HG03565 (cell line): ENCODE measurements around the gene CACNG5.

Experiments
- ATAC-seq: cut with Tn5 transposase; IDR thresholded peaks from one replicate; pipeline ENCODE4 v1.9.1; 2021; ENCODE audit warnings: mild to moderate bottlenecking, moderate library complexity; ENCODE audit not compliant: unreplicated experiment

Gene CACNG5

GRCh38 chr17:66848496-66848895 lies 13.6 kb downstream of the CACNG5 start:
- ATAC-seq: no peak

GRCh38 chr17:66849032-66849655 lies 14.2 kb downstream of the CACNG5 start:
- ATAC-seq: no peak

GRCh38 chr17:66849851-66850580 lies 15.1 kb downstream of the CACNG5 start:
- no peak for ATAC-seq

GRCh38 chr17:66850692-66851091 lies 15.8 kb downstream of the CACNG5 start:
- no peak for ATAC-seq

GRCh38 chr17:66855204-66855603 lies 20.3 kb downstream of the CACNG5 start:
- ATAC-seq: no peak

- no peak for ATAC-seq
Measured at GRCh38 chr17:66858226-66859083, 23.5 kb downstream of the CACNG5 start.

- ATAC-seq: no peak
Measured at GRCh38 chr17:66859353-66859752, 24.4 kb downstream of the CACNG5 start.

- ATAC-seq: no peak
Measured at GRCh38 chr17:66860204-66860603, 25.3 kb downstream of the CACNG5 start.

GRCh38 chr17:66863820-66864219 lies 28.9 kb downstream of the CACNG5 start:
- no peak for ATAC-seq

- ATAC-seq: no peak
Measured at GRCh38 chr17:66865151-66865550, 30.2 kb downstream of the CACNG5 start.

GRCh38 chr17:66873962-66874361 lies 39.0 kb downstream of the CACNG5 start:
- ATAC-seq: no peak

GRCh38 chr17:66884931-66885330 lies 50.0 kb downstream of the CACNG5 start:
- ATAC-seq: no peak

- no peak for ATAC-seq
Measured at GRCh38 chr17:66885417-66885816, 50.5 kb downstream of the CACNG5 start.

- ATAC-seq: no peak
Measured at GRCh38 chr17:66889480-66890230, 54.7 kb downstream of the CACNG5 start.

- no peak for ATAC-seq
Measured at GRCh38 chr17:66892246-66892645, 57.3 kb downstream of the CACNG5 start.

- no peak for ATAC-seq
Measured at GRCh38 chr17:66893382-66893781, 58.5 kb downstream of the CACNG5 start.

- ATAC-seq: no peak
Measured at GRCh38 chr17:66893863-66894262, 58.9 kb downstream of the CACNG5 start.

GRCh38 chr17:66897141-66897540 lies 62.2 kb downstream of the CACNG5 start:
- no peak for ATAC-seq

- ATAC-seq: no peak
Measured at GRCh38 chr17:66898536-66898935, 63.6 kb downstream of the CACNG5 start.

GRCh38 chr17:66900126-66901010 lies 65.5 kb downstream of the CACNG5 start:
- ATAC-seq: no peak
